Measurements from ENCODE around the gene LHB.
A peak's percentile ranks its signal among the peaks of the same experiment; 100 is the strongest.

LHB gene

GRCh38 chr19:48975947-48976847 is 40.7 kb downstream of the LHB start:
- DNase-seq (ENCODE audit: low spot score): no peak

- DNase-seq (ENCODE audit: low spot score): peak; percentile 83
Measured at GRCh38 chr19:48970923-48971395, 45.9 kb downstream of the LHB start.

GRCh38 chr19:48970139-48970766 is 46.6 kb downstream of the LHB start:
- DNase-seq (ENCODE audit: low spot score): no peak

- DNase-seq (ENCODE audit: low spot score): no peak
Measured at GRCh38 chr19:48969276-48970138, 47.4 kb downstream of the LHB start.

GRCh38 chr19:48968813-48969218 is 48.1 kb downstream of the LHB start:
- DNase-seq (ENCODE audit: low spot score): no peak

GRCh38 chr19:48968179-48968661 is 48.7 kb downstream of the LHB start:
- no peak for DNase-seq (ENCODE audit: low spot score)

GRCh38 chr19:48967346-48968178 is 49.3 kb downstream of the LHB start:
- no peak for DNase-seq (ENCODE audit: low spot score)

- DNase-seq (ENCODE audit: low spot score): no peak
Measured at GRCh38 chr19:48966541-48967345, 50.1 kb downstream of the LHB start.

Measured in HuH-7 (cell line).